GM12891 (cell line): ENCODE results near the gene CBFA2T2.
"Not testable (repeated sequence)": the region's sequence is repeated elsewhere in the genome, so short reads cannot be mapped to it uniquely, and the experiment has no call there.

Experiments
- DNase-seq: peaks from one replicate; pipeline ENCODE4 v3.0.0; 2011; ENCODE audit warnings: low spot score; ENCODE audit not compliant: insufficient read length
- FAIRE-seq: peaks from 2 replicates; lab custom pipeline; 2011; peaks lifted over from hg19 to GRCh38; lab: Jason Lieb, UNC
- PAX5 ChIP-seq: IDR thresholded peaks from 2 replicates; pipeline ENCODE4 v1.6.1; 2011; ENCODE audit warnings: low read length, moderate library complexity, mild to moderate bottlenecking; ENCODE audit not compliant: insufficient read depth, severe bottlenecking
- POLR2A ChIP-seq: IDR thresholded peaks from 2 replicates; pipeline ENCODE4 v1.6.1; 2011; ENCODE audit warnings: low read depth, low read length, control low read depth
- POLR2AphosphoS5 ChIP-seq: IDR thresholded peaks from 2 replicates; pipeline ENCODE4 v1.6.1; 2011; ENCODE audit warnings: low read depth, low read length, control low read depth
- POU2F2 ChIP-seq: IDR thresholded peaks from 2 replicates; pipeline ENCODE4 v1.6.1; 2011; ENCODE audit warnings: low read depth, mild to moderate bottlenecking, control low read depth, low read length, moderate library complexity
- SPI1 ChIP-seq: IDR thresholded peaks from 2 replicates; pipeline ENCODE4 v1.6.1; 2011; ENCODE audit warnings: low read depth, low read length, control low read depth
- TAF1 ChIP-seq: IDR thresholded peaks from 2 replicates; pipeline ENCODE4 v1.6.1; 2011; ENCODE audit warnings: low read depth, low read length, control low read depth

CBFA2T2 gene

DNA sequence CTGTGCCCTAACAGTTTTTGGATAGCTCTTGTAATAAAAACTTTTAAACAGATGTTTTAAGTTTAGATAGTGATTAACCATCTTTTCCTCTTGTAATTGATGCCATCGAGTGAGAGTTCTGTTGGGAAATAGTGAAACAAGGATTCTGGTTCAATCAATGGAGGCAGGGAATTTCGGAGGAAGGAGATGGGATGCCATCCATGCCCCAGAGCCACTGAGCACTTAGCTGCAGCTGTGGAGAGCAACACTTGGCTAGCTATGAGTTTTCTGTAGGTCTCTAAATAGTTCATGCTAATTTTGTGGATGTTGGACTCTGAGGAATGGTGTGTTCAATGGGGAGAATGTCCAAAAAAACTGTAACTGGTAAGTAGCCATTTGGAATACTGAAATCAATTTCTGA lies 16.7 kb downstream of the CBFA2T2 start:
- no peak for TF ChIP-seq POLR2A
- no peak for TF ChIP-seq TAF1
- TF ChIP-seq SPI1, result no peak
- no peak for TF ChIP-seq PAX5
- TF ChIP-seq POU2F2, result no peak
- FAIRE-seq (no peak), DNase-seq (no peak)

DNA sequence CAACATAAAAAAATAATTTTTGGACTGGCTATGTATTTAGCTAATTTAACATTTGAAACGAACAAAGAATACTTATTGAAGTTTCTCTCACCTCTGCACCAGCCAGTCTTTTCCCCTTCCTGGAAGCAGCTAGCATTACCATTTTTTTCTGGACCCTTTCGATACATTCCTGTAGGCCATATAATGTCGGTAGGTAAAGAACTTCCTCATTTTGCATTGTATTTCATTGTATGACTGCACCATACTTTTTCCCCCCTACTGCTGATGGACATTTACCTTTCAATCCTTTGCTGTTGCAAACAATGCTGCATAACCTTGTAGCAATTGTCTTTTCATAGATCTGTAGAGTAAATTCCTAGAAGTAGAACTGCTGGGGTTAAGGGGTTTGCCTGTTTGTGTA lies 17.6 kb downstream of the CBFA2T2 start:
- FAIRE-seq, result no peak
- no peak for DNase-seq
- TF ChIP-seq POLR2AphosphoS5 (no peak), TAF1 (no peak), PAX5 (no peak), SPI1 (no peak), POU2F2 (no peak), POLR2A (no peak)

DNA sequence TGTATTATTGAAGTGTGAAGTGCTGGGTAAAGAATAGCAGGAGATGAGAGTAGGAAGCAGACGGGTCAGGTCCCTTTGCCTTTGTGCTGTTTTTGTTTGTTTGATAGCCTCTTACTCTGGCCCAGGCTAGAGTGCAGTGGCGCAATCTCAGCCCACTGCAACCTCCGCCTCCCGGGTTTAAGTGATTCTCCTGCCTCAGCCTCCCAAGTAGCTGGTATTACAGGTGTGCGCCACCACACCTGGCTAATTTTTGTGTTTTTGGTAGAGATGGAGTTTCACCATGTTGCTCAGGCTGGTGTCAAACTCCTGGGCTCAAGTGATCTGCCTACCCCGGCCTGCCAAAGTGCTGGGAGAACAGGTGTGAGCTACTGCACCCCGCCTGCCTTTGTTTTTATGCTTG lies 18.1 kb downstream of the CBFA2T2 start:
- not testable (repeated sequence) for DNase-seq, FAIRE-seq

DNA sequence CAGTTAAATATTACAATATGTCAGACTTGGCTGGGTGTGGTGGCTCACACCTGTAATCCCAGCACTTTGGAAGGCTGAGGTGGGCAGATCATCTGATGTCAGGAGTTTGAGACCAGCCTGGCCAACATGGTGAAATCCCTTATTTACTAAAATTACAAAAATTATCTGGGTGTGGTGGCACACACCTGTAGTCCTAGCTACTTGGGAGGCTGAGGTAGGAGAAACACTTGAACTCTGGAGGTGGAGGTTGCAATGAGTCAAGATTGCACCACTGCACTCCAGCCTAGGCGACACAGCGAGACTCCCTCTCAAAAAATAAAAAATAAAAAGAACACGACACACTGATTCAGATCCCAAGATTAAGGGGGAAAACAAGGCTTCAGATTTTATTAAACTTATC lies 19.2 kb downstream of the CBFA2T2 start:
- not testable (repeated sequence) for DNase-seq, FAIRE-seq

DNA sequence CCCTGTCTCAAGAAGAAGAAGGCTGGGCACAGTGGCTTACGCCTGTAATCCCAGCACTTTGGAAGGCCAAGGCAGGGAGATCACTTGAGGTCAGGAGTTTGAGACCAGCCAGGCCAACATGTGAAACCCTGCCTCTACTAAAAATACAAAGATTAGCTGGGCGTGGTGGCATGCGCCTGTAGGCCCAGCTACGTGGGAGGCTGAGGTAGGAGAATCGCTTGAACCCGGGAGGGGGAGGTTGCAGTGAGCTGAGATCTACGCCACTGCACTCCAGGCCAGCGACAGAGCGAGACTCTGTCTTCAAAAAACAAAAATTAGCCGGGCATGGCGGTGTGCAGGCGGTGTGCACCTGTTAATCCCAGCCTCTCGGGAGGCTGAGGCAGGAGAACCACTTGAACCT lies 22.0 kb downstream of the CBFA2T2 start:
- not testable (repeated sequence) for DNase-seq

DNA sequence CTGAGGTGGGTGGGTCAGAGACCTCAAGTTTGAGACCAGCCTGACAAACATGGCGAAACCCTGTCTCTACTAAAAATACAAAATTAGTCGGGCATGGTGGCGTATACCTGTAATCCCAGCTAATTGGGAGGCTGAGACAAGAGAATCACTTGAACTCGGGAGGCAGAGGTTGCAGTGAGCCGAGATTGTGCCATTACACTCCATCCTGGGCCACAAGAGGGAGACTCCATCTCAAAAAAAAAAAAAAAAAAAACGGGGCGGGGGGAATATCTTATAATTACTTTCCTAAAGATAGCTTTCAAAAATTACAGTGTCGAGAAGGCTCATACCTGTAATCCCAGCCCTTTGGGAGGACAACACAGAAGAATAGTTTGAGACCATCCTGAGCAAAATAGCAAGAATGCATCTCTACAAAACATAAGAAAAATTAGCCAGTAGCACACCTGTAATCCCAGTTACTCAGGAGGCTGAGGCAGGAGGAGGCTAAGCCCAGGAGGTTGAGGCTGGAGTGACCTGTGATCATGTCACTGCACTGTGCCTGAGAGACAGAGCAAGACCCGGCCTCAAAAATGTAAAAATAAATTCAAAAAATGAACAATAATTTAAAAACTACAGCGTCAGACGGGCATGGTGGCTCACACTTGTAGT lies 25.8 kb downstream of the CBFA2T2 start:
- FAIRE-seq (no peak), DNase-seq (no peak)
- TF ChIP-seq PAX5, result no peak

More for the DNA sequence above, 22.0 kb downstream of the CBFA2T2 start:
- FAIRE-seq, result not testable (repeated sequence)

DNA sequence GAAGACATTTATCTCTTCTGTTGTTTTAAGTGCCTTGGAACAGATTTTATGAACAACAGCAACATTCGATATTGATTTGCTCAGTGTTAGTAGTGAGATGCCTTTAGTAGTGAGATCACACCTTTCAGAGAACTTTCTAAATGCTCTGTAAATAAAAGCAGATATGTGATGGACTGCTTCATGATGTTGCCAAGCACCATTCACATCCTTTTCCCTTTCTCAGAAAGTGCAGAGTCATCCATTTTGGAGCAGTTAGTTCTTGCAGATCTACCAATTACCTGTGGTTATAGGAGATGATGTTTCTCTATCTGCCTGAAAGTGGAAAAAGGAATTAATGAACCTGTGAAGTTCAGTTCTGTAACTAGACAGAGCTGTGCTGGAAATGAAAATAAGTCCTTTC lies 27.0 kb downstream of the CBFA2T2 start:
- DNase-seq, result no peak
- no peak for FAIRE-seq
- no peak for TF ChIP-seq POLR2AphosphoS5
- TF ChIP-seq POU2F2, result no peak
- TF ChIP-seq TAF1, result no peak

DNA sequence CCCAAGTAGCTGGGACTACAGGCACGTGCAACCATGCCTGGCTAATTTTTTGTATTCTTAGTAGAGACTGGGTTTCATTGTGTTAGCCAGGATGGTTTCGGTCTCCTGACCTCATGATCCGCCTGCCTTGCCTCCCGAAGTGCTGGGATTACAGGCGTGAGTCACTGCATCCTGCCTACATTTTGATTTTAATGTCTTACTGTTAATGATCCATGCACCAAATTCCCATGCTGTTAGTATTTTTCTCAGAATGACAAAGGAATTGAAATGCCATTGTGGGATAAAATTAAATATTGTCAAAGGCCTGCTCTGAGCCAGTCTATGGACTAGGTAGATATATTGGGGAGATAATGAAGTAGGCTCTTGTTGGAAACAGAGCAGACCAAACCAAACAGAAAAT lies 28.2 kb downstream of the CBFA2T2 start:
- FAIRE-seq (no peak), DNase-seq (no peak)

DNA sequence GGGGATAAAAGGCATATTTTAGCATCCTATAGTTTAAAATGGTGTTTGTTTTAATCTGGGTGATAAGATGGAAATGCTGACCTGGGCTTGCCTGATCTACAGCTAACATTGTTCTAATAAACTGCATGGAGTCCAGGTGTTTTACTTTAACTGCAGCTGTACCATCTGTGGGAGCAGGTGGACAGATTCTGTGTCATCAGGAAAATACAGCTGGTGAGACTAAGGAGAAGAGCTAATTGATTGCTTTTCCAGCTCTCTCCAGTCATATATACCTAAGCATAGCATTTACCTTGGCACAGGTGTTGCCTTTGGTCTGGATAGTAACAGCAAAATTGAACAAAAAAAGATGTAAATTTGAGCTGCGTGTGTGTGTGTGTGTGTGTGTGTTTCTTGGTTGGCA lies 31.6 kb downstream of the CBFA2T2 start:
- DNase-seq (no peak), FAIRE-seq (no peak)
- no peak for TF ChIP-seq SPI1
- no peak for TF ChIP-seq POU2F2
- no peak for TF ChIP-seq POLR2AphosphoS5
- no peak for TF ChIP-seq TAF1
- TF ChIP-seq POLR2A, result no peak

More for the DNA sequence above, 28.2 kb downstream of the CBFA2T2 start:
- TF ChIP-seq POLR2AphosphoS5 (no peak), SPI1 (no peak), POU2F2 (no peak), POLR2A (no peak), PAX5 (no peak), TAF1 (no peak)

DNA sequence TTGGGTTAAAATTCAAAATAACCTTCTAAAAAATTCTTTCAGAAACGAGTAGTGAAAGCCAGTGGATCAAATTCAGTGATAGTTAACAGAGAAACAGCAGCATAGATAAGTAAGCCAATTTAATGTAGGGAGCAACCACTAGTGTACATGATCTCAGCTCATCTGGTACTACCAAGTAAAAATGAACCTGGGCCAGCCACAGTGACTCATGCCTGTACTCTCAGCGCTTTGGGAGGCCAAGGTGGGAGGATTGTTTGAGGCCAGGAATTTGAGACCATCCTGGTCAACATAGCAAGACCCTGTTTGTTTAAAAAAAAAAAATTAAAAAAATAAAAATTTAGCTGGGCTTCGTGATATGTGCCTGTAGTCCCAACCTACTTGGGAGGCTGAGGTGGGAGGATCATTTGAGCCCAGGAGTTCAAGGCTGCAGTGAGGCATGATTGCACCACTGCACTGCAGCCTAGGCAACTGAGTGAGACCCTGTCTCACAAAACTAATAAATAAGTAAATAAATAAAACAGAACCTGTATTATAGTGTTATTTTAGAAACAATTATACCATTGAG lies 32.4 kb downstream of the CBFA2T2 start:
- FAIRE-seq (no peak), DNase-seq (no peak)
- TF ChIP-seq TAF1 (no peak), POU2F2 (no peak), SPI1 (no peak), PAX5 (no peak), POLR2A (no peak), POLR2AphosphoS5 (no peak)

DNA sequence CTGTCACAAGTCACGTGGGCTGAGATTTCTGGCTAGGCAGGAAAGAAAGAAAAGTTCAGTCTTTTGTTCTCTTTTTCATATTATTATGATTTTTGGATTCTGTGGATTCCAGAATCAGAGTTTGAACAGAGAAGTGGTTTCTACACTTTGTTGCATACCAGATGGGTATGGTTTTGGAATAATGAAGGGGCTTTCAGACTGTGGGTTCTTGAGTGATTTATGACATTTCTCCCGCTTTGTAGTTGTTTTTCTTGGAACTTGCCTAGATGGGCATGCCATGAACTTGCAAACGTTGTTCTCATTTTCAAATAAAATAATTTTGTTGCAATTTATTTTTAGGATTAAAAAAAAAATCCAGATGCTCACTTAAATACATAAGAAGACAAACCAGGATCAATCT lies 34.4 kb downstream of the CBFA2T2 start:
- no peak for TF ChIP-seq POLR2A
- TF ChIP-seq PAX5, result no peak
- TF ChIP-seq SPI1, result no peak
- no peak for TF ChIP-seq TAF1
- TF ChIP-seq POLR2AphosphoS5, result no peak
- TF ChIP-seq POU2F2, result no peak
- no peak for DNase-seq
- no peak for FAIRE-seq

DNA sequence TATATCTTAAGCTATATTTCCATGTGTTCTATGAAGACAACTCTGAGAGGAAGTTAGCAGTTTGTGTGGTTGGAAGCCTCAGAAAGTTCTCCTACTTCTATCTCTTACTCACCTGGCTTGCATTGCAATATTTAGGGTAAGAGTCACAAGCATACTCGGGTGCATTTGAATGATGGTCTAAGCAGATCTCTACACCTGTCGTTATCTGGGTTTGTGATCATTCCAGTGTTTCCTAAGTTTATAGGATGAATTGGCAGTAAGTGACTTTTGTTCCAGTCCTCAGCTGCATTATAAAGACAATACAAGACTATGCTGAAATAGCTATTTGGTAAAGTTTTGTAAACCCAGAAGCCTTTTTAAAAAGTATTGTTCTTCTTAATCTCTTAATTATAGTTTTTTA lies 36.9 kb downstream of the CBFA2T2 start:
- no peak for FAIRE-seq
- no peak for DNase-seq
- TF ChIP-seq TAF1 (no peak), PAX5 (no peak), SPI1 (no peak), POU2F2 (no peak), POLR2AphosphoS5 (no peak), POLR2A (no peak)
